HepG2 (cell line): ENCODE data around the gene THRSP. TPM values are rescaled to one million over a fixed set of nuclear protein-coding genes. Genes with fewer than 3 reads are reported as not detected.

ENCODE experiments used
- ARID2 ChIP-seq: sonication (generic); formaldehyde crosslinking; IDR thresholded peaks from 2 replicates; pipeline ENCODE4 v1.8.1; 2022; ENCODE audit warnings: mild to moderate bottlenecking, missing genetic modification reagents, borderline replicate concordance
- DNMT1 ChIP-seq: sonication (generic); formaldehyde crosslinking; IDR thresholded peaks from 2 replicates; pipeline ENCODE4 v1.5.1; 2020; ENCODE audit warnings: mild to moderate bottlenecking, missing genetic modification reagents
- HDAC1 ChIP-seq: sonication (generic); formaldehyde crosslinking; IDR thresholded peaks from 2 replicates; pipeline ENCODE4 v1.5.1; 2020; ENCODE audit warnings: mild to moderate bottlenecking, missing genetic modification reagents
- HDAC2 ChIP-seq: sonication (generic); formaldehyde crosslinking; IDR thresholded peaks from 2 replicates; pipeline ENCODE4 v1.4.0; 2020; ENCODE audit warnings: missing genetic modification reagents
- JUNB ChIP-seq: sonication (generic); formaldehyde crosslinking; IDR thresholded peaks from 2 replicates; pipeline ENCODE4 v1.8.0; 2022; ENCODE audit warnings: missing genetic modification reagents, mild to moderate bottlenecking, borderline replicate concordance
- KAT7 ChIP-seq: IDR thresholded peaks from 2 replicates; pipeline ENCODE4 v1.6.1; 2018; ENCODE audit warnings: borderline replicate concordance, missing compliant biosample characterization
- KAT8 ChIP-seq: IDR thresholded peaks from 2 replicates; pipeline ENCODE4 v1.6.1; 2016; ENCODE audit warnings: missing genetic modification reagents, missing compliant biosample characterization
- MAFK ChIP-seq, 2 experiments: IDR thresholded peaks in 1 of 2; conservative IDR thresholded peaks in 1 of 2; 2 replicates each; pipeline ENCODE4 v1.6.1; 2011; ENCODE audit warnings: improper control_type of control experiment in 2 of 2, low read length in 2 of 2
- MYNN ChIP-seq: sonication (generic); formaldehyde crosslinking; IDR thresholded peaks from 2 replicates; pipeline ENCODE4 v1.4.0; 2020; ENCODE audit warnings: mild to moderate bottlenecking, low read depth, missing genetic modification reagents
- NCOA5 ChIP-seq: sonication (generic); formaldehyde crosslinking; IDR thresholded peaks from 2 replicates; pipeline ENCODE4 v1.4.0; 2020; ENCODE audit warnings: missing genetic modification reagents
- SRSF4 ChIP-seq: fragments of 200-400 bp; formaldehyde crosslinking; IDR thresholded peaks from one replicate; pipeline ENCODE4 v1.6.1; 2018; ENCODE audit warnings: mild to moderate bottlenecking, low read depth, low read length, moderate library complexity; ENCODE audit not compliant: poor library complexity, severe bottlenecking
- ZBTB44 ChIP-seq: sonication (generic); formaldehyde crosslinking; IDR thresholded peaks from 2 replicates; pipeline ENCODE4 v1.4.0; 2020; ENCODE audit warnings: missing genetic modification reagents
- ZBTB49 ChIP-seq: sonication (generic); formaldehyde crosslinking; IDR thresholded peaks from 2 replicates; pipeline ENCODE4 v1.4.0; 2020; ENCODE audit warnings: missing genetic modification reagents, borderline replicate concordance
- ZNF646 ChIP-seq: sonication (generic); formaldehyde crosslinking; IDR thresholded peaks from 2 replicates; pipeline ENCODE4 v1.9.0; 2021; ENCODE audit warnings: mild to moderate bottlenecking, missing genetic modification reagents
- ZNF800 ChIP-seq: sonication (generic); formaldehyde crosslinking; IDR thresholded peaks from 2 replicates; pipeline ENCODE4 v1.4.0; 2020; ENCODE audit warnings: missing genetic modification reagents
- ZSCAN29 ChIP-seq: sonication (generic); formaldehyde crosslinking; conservative IDR thresholded peaks from 2 replicates; pipeline ENCODE4 v1.4.0; 2020; ENCODE audit warnings: mild to moderate bottlenecking, missing genetic modification reagents
- polyA plus RNA-seq, 8 experiments: library from polyadenylated mRNA; depleted of rRNA in 3 of 8; stranded (reverse) in 7 of 8; unstranded in 1 of 8; fragments of >200 nt; fragmentation: Illumina TruSeq in 4 of 8; extraction: Trizol in 4 of 8; gene quantifications; 2 replicates each; pipeline versions ENCODE4 v1.2.1 to v1.2.3, GENCODE V29; 2011 to 2016; ENCODE audit warnings: low read depth in 4 of 8, missing spikeins in 1 of 8, mixed read lengths in 1 of 8; ENCODE audit not compliant: insufficient read depth in 1 of 8
- total RNA-seq, 5 experiments: library from RNA; depleted of rRNA; stranded (reverse); fragments of >200 nt; fragmentation: Illumina TruSeq; extraction: Trizol; gene quantifications; 2 replicates each; pipeline ENCODE4 v1.2.3, GENCODE V29; 2016; ENCODE audit warnings: low read depth in 1 of 5

The THRSP gene
- total and polyA plus RNA-seq, 2 of the 13 experiments (the other 11 are each of a cell fraction or from before 2014, with no cell fraction given) = 0.13 to 0.58 TPM

- TF ChIP-seq KAT8 (CRISPR knock-in tag) (peak; percentile 3; the same call in 1 of the 2 replicates), ZSCAN29 (CRISPR knock-in tag) (0 out of 2 replicates have a peak, but pooled peaks have one; percentile 26), DNMT1 (CRISPR knock-in tag) (0 out of 2 replicates have a peak, but pooled peaks have one; percentile 1), ZBTB49 (no peak), HDAC2 (CRISPR knock-in tag) (no peak), JUNB (CRISPR knock-in tag) (no peak), SRSF4 (no peak), ZNF646 (CRISPR knock-in tag) (no peak), ZBTB44 (CRISPR knock-in tag) (no peak), MAFK (conservative IDR thresholded peaks at IDR 0.05 in 1 of 2, IDR thresholded peaks at IDR 0.05 in 1 of 2; ENCODE audit: low read length in 2 of 2) (peak; percentile 64 to 89), ZNF800 (CRISPR knock-in tag) (no peak), KAT7 (CRISPR knock-in tag) (no peak; the same call in 1 of the 2 replicates), MYNN (0 out of 2 replicates have a peak, but pooled peaks have one; percentile 1), ARID2 (CRISPR knock-in tag) (0 out of 2 replicates have a peak, but pooled peaks have one; percentile 8), NCOA5 (no peak), HDAC1 (CRISPR knock-in tag) (0 out of 2 replicates have a peak, but pooled peaks have one; percentile 5)
These were observed 17.2 kb upstream of the THRSP start (continued) for GRCh38 chr11:78046486-78046854.
